ENCODE data around the gene PMM2. TPM values are rescaled to one million over a fixed set of nuclear protein-coding genes. Genes with fewer than 3 reads are reported as not detected.

PMM2 gene
- total RNA-seq, 1 experiment from 2014 or later, result 35.2 TPM

GRCh38 chr16:8814095-8814806 lies 16.6 kb downstream of the PMM2 start:
- intact Hi-C loops (cut with micrococcal nuclease), result no loop called here
- H3K27me3 ChIP-seq (ENCODE audit: low read length), result no peaks in the 10 kb centered on the region
- CTCF ChIA-PET, result no interaction called here
- no peak overlapping the region for H3K9ac ChIP-seq (ENCODE audit: low read length)
- no peaks in the 10 kb centered on the region for H4K20me1 ChIP-seq (ENCODE audit: low read length)
- H3K9me3 ChIP-seq (ENCODE audit: low read length), result no peaks in the 10 kb centered on the region
- no peaks in the 10 kb centered on the region for H3K79me2 ChIP-seq (ENCODE audit: low read length)
- H3K4me1 ChIP-seq (ENCODE audit: insufficient read depth, low read length), result no peaks in the 10 kb centered on the region
- POLR2A ChIA-PET (ENCODE audit: unreplicated experiment), result no interaction called here
- H3K36me3 ChIP-seq (ENCODE audit: low read depth, low read length), result peaks cover 48% of the 10 kb centered on the region
- H3K27ac ChIP-seq (ENCODE audit: low read length), result no peak overlapping the region
- DNase-seq (no peak), ATAC-seq (no peak)
- H3F3A ChIP-seq (ENCODE audit: low read length, unreplicated experiment), result no peaks in the 10 kb centered on the region
- no peak overlapping the region for H3K4me2 ChIP-seq (ENCODE audit: low read length)
- no peak overlapping the region for H2AFZ ChIP-seq (ENCODE audit: low read length)
- TF ChIP-seq EZH2phosphoT487 (IDR thresholded peaks at IDR 0.05; ENCODE audit: borderline replicate concordance, low read length), result no peak
- no peak for TF ChIP-seq EZH2 (IDR thresholded peaks at IDR 0.05; ENCODE audit: low read length, unreplicated experiment)
- TF ChIP-seq CTCF (conservative IDR thresholded peaks at IDR 0.05; ENCODE audit: low read depth, low read length), result no peak
- no peaks in the 10 kb centered on the region for H3K9me2 ChIP-seq (replicated peaks; ENCODE audit: low read length)
- no TSS peak for BruUV-seq (replicated peaks)
- H3K4me3 ChIP-seq (ENCODE audit: low read length), result no peak overlapping the region

GRCh38 chr16:8816967-8817655 lies 19.5 kb downstream of the PMM2 start:
- no peaks in the 10 kb centered on the region for H3K9me2 ChIP-seq (replicated peaks; ENCODE audit: low read length)
- H2AFZ ChIP-seq (ENCODE audit: low read length), result no peak overlapping the region
- no peaks in the 10 kb centered on the region for H3K79me2 ChIP-seq (ENCODE audit: low read length)
- H3K4me1 ChIP-seq (ENCODE audit: insufficient read depth, low read length), result no peaks in the 10 kb centered on the region
- ChIA-PET POLR2A (ENCODE audit: unreplicated experiment) (interaction anchor here (0.7 kb wide), 1 partner anchor 1938 kb away, joined by 3 read pairs; no protein-coding TSS in a partner anchor), CTCF (no interaction called here)
- no peak for ATAC-seq
- BruUV-seq (replicated peaks), result TSS peak; percentile 2
- intact Hi-C loops (cut with micrococcal nuclease), result no loop called here
- TF ChIP-seq CTCF (conservative IDR thresholded peaks at IDR 0.05; ENCODE audit: low read depth, low read length), result no peak
- no peak for TF ChIP-seq EZH2phosphoT487 (IDR thresholded peaks at IDR 0.05; ENCODE audit: borderline replicate concordance, low read length)
- no peak for TF ChIP-seq EZH2 (IDR thresholded peaks at IDR 0.05; ENCODE audit: low read length, unreplicated experiment)
- H4K20me1 ChIP-seq (ENCODE audit: low read length), result no peaks in the 10 kb centered on the region
- peaks cover 32% of the 10 kb centered on the region for H3K36me3 ChIP-seq (ENCODE audit: low read depth, low read length)
- H3K27me3 ChIP-seq (ENCODE audit: low read length), result no peaks in the 10 kb centered on the region
- H3K4me2 ChIP-seq (ENCODE audit: low read length), result no peak overlapping the region
- no peak for DNase-seq
- H3K4me3 ChIP-seq (ENCODE audit: low read length), result no peak overlapping the region
- H3K9ac ChIP-seq (ENCODE audit: low read length), result no peak overlapping the region
- H3K9me3 ChIP-seq (ENCODE audit: low read length), result no peaks in the 10 kb centered on the region
- no peaks in the 10 kb centered on the region for H3F3A ChIP-seq (ENCODE audit: low read length, unreplicated experiment)
- no peak overlapping the region for H3K27ac ChIP-seq (ENCODE audit: low read length)
